GM20000 (cell line): ENCODE results near the gene ADAM11.
A peak's percentile ranks its signal among the peaks of the same experiment; 100 is the strongest.

Source experiments
- DNase-seq: peaks from one replicate; pipeline ENCODE4 v3.0.0; 2012; ENCODE audit warnings: low spot score
- TF ChIP-seq, protein P1 (sequence below): IDR thresholded peaks from 2 replicates; pipeline ENCODE4 v1.5.1; 2012; ENCODE audit warnings: mild to moderate bottlenecking, control low read depth; ENCODE audit errors: extremely low read depth, missing control alignments

ADAM11 gene

DNA sequence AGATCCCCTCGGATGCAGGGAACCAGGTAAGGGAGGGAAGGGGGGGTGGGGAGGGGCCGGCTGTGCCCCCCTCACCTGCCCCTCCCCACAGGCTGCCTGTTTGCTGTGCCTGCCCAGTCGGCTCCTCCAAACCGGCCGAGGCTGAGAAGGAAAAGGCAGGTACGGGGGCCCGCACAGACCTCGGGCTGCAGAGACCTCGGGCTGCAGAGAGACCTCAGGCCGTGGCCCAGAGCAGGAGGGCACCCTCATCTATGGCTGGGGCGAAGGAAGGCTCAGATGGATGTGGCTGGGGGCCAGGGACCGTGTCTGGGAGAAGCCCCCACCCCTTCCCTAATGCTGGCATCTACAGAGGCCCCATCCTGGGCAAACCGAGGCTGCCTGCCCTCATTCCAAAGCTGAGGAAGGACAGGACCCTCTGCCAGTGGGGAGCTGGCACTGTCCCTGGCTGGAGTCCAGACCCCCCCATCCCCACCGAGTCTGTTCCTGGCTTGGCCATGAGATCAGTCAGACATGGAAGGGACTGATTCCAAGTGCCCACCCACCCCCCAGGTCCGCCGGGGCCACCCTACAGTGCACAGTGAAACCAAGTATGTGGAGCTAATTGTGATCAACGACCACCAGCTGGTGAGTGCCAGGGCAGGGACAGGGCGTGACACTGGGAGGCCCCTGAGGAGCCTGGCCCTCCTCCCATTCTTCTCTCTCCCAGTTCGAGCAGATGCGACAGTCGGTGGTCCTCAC, 13.7 kb downstream of the ADAM11 start:
- no peak for DNase-seq
- TF ChIP-seq, protein P1, sequence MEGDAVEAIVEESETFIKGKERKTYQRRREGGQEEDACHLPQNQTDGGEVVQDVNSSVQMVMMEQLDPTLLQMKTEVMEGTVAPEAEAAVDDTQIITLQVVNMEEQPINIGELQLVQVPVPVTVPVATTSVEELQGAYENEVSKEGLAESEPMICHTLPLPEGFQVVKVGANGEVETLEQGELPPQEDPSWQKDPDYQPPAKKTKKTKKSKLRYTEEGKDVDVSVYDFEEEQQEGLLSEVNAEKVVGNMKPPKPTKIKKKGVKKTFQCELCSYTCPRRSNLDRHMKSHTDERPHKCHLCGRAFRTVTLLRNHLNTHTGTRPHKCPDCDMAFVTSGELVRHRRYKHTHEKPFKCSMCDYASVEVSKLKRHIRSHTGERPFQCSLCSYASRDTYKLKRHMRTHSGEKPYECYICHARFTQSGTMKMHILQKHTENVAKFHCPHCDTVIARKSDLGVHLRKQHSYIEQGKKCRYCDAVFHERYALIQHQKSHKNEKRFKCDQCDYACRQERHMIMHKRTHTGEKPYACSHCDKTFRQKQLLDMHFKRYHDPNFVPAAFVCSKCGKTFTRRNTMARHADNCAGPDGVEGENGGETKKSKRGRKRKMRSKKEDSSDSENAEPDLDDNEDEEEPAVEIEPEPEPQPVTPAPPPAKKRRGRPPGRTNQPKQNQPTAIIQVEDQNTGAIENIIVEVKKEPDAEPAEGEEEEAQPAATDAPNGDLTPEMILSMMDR, result no peak

DNA sequence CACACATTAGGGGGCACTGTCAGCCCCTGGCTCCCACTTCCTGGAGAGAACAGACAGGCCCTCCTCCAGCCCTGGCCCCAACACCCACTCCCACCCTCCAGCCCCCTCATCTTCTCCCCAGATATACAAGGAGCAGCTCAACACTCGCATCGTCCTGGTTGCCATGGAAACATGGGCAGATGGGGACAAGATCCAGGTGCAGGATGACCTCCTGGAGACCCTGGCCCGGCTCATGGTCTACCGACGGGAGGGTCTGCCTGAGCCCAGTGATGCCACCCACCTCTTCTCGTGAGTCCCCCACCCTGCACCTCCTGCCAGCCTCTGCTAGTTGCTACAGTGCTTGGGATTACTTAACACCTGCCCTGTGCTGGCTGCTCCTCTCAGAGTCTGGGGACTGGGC, 14.4 kb downstream of the ADAM11 start:
- TF ChIP-seq, protein P1, result no peak
- DNase-seq, result no peak

DNA sequence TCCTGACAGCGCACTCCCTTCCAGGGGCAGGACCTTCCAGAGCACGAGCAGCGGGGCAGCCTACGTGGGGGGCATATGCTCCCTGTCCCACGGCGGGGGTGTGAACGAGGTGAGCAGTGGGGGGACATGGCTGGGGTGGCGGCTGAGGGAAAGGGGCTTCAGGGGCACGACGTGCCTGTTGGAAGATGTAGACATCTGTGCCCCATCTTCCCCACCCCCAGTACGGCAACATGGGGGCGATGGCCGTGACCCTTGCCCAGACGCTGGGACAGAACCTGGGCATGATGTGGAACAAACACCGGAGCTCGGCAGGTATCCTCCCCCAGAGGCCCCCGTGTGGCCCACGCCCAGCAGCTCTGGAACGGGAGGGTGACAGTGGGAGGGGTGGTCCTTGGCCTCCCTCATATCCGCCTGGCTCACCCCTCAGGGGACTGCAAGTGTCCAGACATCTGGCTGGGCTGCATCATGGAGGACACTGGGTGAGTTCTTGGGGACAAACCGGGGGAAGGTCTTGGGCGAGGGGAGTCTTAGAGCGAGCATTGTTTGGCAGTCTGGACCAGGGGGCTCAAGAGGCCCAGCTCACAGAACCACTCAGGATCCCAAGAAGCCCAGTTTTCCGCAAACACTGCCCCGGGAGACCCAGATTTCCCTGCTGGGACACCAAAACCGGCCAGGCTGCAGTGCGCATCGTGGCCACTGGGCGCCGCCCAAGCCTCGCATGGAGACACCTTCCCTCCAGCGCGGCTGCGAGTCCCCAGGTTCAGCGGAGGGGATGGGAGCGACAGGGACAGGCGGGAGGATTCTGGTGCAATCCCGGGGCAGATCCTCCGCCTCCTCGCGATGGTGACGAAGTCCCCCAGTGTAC, 15.7 kb downstream of the ADAM11 start:
- DNase-seq, result peak; percentile 91
- TF ChIP-seq, protein P1, result peak; percentile 100

DNA sequence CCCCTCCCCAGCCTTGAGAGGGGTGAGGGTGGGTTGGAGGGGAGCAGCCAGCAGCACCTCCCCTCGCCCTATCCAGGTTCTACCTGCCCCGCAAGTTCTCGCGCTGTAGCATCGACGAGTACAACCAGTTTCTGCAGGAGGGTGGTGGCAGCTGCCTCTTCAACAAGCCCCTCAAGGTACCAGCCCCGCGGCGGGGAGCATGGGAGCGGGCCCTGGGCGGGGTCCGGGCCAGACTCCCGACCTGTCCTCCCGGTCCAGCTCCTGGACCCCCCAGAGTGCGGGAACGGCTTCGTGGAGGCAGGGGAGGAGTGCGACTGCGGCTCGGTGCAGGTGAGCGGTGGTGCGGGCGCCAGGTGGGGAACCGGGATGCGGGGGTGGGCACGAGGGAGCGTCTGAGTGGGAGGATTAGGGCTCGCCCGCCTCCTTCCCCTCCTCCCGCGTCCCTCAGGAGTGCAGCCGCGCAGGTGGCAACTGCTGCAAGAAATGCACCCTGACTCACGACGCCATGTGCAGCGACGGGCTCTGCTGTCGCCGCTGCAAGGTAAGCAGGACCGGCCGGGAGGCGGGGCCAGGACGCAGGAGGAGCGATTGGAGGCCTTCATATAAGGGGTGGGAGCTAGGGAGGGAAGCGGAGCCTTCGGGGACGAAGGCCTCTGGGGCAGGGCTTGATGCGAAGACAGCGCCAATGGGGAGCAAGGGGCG, 16.5 kb downstream of the ADAM11 start:
- TF ChIP-seq, protein P1, result no peak
- peak; percentile 99 for DNase-seq

DNA sequence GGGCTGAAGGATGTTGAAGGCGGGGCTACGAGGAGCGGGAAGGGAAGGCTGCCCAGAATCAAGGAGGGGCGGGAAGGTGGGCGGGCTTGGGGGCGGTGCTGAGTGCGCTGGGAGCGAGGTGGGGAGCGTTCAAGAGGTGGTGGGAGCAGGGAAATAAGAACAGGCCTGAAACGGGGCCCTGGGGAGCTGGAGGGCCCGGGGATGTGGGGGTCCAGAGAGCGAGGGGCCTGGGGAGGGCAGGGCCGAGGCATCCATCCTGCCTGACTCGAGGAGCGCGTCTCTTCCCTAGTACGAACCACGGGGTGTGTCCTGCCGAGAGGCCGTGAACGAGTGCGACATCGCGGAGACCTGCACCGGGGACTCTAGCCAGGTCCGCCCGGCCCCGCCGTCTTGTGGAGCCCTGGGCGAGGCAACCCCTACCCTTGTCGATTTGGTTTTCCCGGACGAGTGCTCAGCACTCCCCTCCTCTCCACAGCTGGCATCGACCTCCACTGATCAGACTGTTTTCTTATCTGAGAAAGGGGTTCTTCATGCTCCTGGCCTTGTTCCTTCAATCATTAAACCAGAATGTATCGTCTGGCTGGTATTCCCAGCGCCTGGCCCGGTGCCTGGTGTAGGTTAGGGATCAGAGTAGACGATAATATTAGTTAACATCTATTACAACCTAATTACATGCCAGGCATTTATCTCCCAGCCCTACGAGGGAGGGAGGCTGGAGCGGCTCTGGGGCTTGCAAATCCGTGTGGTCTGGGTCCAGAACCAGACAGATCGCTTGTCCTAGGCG, 17.2 kb downstream of the ADAM11 start:
- no peak for DNase-seq
- TF ChIP-seq, protein P1, result no peak

DNA sequence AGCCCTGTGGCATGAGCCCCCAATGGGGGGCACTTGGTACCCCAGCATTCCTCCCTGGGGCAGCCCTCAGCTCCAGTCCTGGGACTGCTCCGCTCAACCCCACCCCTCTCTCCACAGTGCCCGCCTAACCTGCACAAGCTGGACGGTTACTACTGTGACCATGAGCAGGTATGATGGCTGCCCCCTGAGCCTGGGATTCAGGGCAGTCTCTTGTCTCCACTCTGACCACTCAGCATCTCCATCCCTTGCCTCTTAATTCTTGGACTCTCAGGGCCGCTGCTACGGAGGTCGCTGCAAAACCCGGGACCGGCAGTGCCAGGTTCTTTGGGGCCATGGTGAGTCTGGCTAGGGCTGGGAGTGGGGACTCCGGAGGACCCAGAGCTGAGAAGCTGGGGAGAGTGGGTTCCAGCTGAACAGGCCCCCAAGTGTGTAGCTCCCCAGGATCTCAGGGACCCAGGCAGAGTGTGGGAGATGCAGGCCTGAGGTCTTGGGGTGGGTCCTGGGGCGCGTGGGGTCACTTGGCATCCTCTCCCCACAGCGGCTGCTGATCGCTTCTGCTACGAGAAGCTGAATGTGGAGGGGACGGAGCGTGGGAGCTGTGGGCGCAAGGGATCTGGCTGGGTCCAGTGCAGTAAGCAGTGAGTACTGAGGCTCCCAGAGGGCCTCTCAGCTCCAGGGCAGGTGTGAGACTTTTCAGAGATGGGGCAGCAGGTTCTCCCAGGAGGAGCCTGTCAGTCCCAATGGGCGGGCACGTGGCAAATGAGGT, 18.0 kb downstream of the ADAM11 start:
- TF ChIP-seq, protein P1, result no peak
- DNase-seq, result no peak
